GM10847 (cell line): ENCODE results near the gene PTPRN2.

ENCODE experiments used
- POLR2A ChIP-seq: IDR thresholded peaks from 2 replicates; pipeline ENCODE4 v1.6.1; 2011; ENCODE audit not compliant: insufficient read length; ENCODE audit errors: extremely low read depth

Gene PTPRN2

GRCh38 chr7:158112571-158113320 is 474.9 kb downstream of the PTPRN2 start:
- TF ChIP-seq POLR2A, result no peak

GRCh38 chr7:158111906-158112570 is 475.6 kb downstream of the PTPRN2 start:
- TF ChIP-seq POLR2A, result no peak

- TF ChIP-seq POLR2A, result no peak
These were observed 476.4 kb downstream of the PTPRN2 start for GRCh38 chr7:158111049-158111751.

- no peak for TF ChIP-seq POLR2A
These were observed 477.0 kb downstream of the PTPRN2 start for GRCh38 chr7:158110661-158111048.

GRCh38 chr7:158110034-158110590 is 477.5 kb downstream of the PTPRN2 start:
- no peak for TF ChIP-seq POLR2A

GRCh38 chr7:158109364-158110033 is 478.1 kb downstream of the PTPRN2 start:
- no peak for TF ChIP-seq POLR2A

GRCh38 chr7:158108646-158109293 is 478.9 kb downstream of the PTPRN2 start:
- no peak for TF ChIP-seq POLR2A

- TF ChIP-seq POLR2A, result no peak
These were observed 479.8 kb downstream of the PTPRN2 start for GRCh38 chr7:158107806-158108205.

GRCh38 chr7:158106272-158106671 is 481.4 kb downstream of the PTPRN2 start:
- no peak for TF ChIP-seq POLR2A

- no peak for TF ChIP-seq POLR2A
These were observed 484.2 kb downstream of the PTPRN2 start for GRCh38 chr7:158103378-158103777.

GRCh38 chr7:158102897-158103296 is 484.7 kb downstream of the PTPRN2 start:
- TF ChIP-seq POLR2A, result no peak

- no peak for TF ChIP-seq POLR2A
These were observed 485.7 kb downstream of the PTPRN2 start for GRCh38 chr7:158101821-158102450.

- TF ChIP-seq POLR2A, result no peak
These were observed 489.2 kb downstream of the PTPRN2 start for GRCh38 chr7:158098125-158099030.

- TF ChIP-seq POLR2A, result no peak
These were observed 490.0 kb downstream of the PTPRN2 start for GRCh38 chr7:158097453-158098124.
